HG03558 (cell line): ENCODE data around the gene SPI1.

Experiments used
- ATAC-seq: cut with Tn5 transposase; IDR thresholded peaks from one replicate; pipeline ENCODE4 v1.9.1; 2021; ENCODE audit warnings: moderate number of reproducible peaks; ENCODE audit not compliant: unreplicated experiment; ENCODE audit errors: extremely low read depth

Gene SPI1

GRCh38 chr11:47378010-47378835, at the start of gene SPI1:
SPI1 (minus strand) TSS chr11:47378547; CDS start chr11:47378353, 194 bp downstream.
- peak; percentile 77 for ATAC-seq

GRCh38 chr11:47426062-47426956, 48.0 kb upstream of the SPI1 start, which contains the start of gene PSMC3:
PSMC3 (minus strand) TSS chr11:47426439; CDS start chr11:47426279, 160 bp downstream.
- peak; percentile 76 for ATAC-seq

- no peak for ATAC-seq
These were observed 47.3 kb upstream of the SPI1 start for GRCh38 chr11:47425611-47426010.

- ATAC-seq: no peak
These were observed 40.3 kb upstream of the SPI1 start for GRCh38 chr11:47418454-47419259.

- ATAC-seq: no peak
These were observed 39.4 kb upstream of the SPI1 start for GRCh38 chr11:47417712-47418111.

GRCh38 chr11:47415949-47416472, 37.7 kb upstream of the SPI1 start:
- ATAC-seq: no peak

- ATAC-seq: no peak
These were observed 36.9 kb upstream of the SPI1 start for GRCh38 chr11:47415091-47415854.

GRCh38 chr11:47414685-47415070, 36.3 kb upstream of the SPI1 start:
- no peak for ATAC-seq

- no peak for ATAC-seq
These were observed 35.7 kb upstream of the SPI1 start for GRCh38 chr11:47413908-47414684.

- ATAC-seq: no peak
These were observed 35.0 kb upstream of the SPI1 start for GRCh38 chr11:47413351-47413750.

GRCh38 chr11:47411884-47412746, 33.8 kb upstream of the SPI1 start:
- ATAC-seq: no peak

GRCh38 chr11:47410370-47411264, 32.3 kb upstream of the SPI1 start:
- no peak for ATAC-seq

GRCh38 chr11:47409440-47410369, 31.4 kb upstream of the SPI1 start:
- ATAC-seq: no peak

- ATAC-seq: no peak
These were observed 30.5 kb upstream of the SPI1 start for GRCh38 chr11:47408598-47409439.
